BLaER1 treated with 17β-estradiol and CSF1 and Interleukin-3, amounts not matched to agents 10 nM and 100 nM (cell line): ENCODE measurements around the gene SLAMF8.

Experiments
- H3K27ac ChIP-seq, 11 experiments: shearing (Covaris generic); formaldehyde crosslinking; 2 replicates each; pipeline ENCODE4 v1.8.1; 2022
- H3K27me3 ChIP-seq, 11 experiments: shearing (Covaris generic); formaldehyde crosslinking; 2 replicates each; pipeline ENCODE4 v1.8.1; 2022
- H3K36me3 ChIP-seq, 11 experiments: shearing (Covaris generic); formaldehyde crosslinking; 2 replicates each; pipeline ENCODE4 v1.8.1; 2022
- H3K4me1 ChIP-seq, 10 experiments: shearing (Covaris generic); formaldehyde crosslinking; 2 replicates each; pipeline ENCODE4 v1.8.1; 2022
- H3K4me2 ChIP-seq, 11 experiments: shearing (Covaris generic); formaldehyde crosslinking; 2 replicates each; pipeline ENCODE4 v1.8.1; 2022
- H3K4me3 ChIP-seq, 10 experiments: shearing (Covaris generic); formaldehyde crosslinking; 2 replicates each; pipeline ENCODE4 v1.8.1; 2022
- H3K9ac ChIP-seq, 11 experiments: shearing (Covaris generic); formaldehyde crosslinking; 2 replicates each; pipeline ENCODE4 v1.8.1; 2022
- H3K9me3 ChIP-seq, 11 experiments: shearing (Covaris generic); formaldehyde crosslinking; replicated peaks in 1 of 11; 2 replicates each; pipeline ENCODE4 v1.8.1; 2022
- H4K20me1 ChIP-seq, 11 experiments: shearing (Covaris generic); formaldehyde crosslinking; 2 replicates each; pipeline ENCODE4 v1.8.1; 2022
- Cebpa-rat ChIP-seq, 11 experiments: shearing (Covaris generic); IDR thresholded peaks; 2 replicates each; pipeline ENCODE4 v1.8.1; 2022

The SLAMF8 gene

GRCh38 chr1:159856576-159856975, 29.9 kb downstream of the SLAMF8 start:
- no peak for TF ChIP-seq Cebpa-rat (IDR thresholded peaks at IDR 0.05)
- Histone ChIP-seq H3K4me2 (no peak overlapping the region), H3K36me3 (no peaks in the 10 kb centered on the region), H3K4me3 (no peak overlapping the region), H3K9ac (no peak overlapping the region), H3K4me1 (peaks cover 0 to 10% (median 0%) of the 10 kb centered on the region in 10 experiments; a peak in 3 of 20 replicates), H3K9me3 (no peaks in the 10 kb centered on the region), H3K27me3 (peaks cover 19 to 44% (median 41%) of the 10 kb centered on the region in 11 experiments; a peak in 21 of 22 replicates), H3K27ac (no peak overlapping the region), H4K20me1 (no peaks in the 10 kb centered on the region)

GRCh38 chr1:159857889-159858288, 31.2 kb downstream of the SLAMF8 start:
- Histone ChIP-seq H3K27me3 (peaks cover 19 to 38% (median 34%) of the 10 kb centered on the region in 11 experiments; a peak in 21 of 22 replicates), H3K4me2 (no peak overlapping the region), H3K9ac (no peak overlapping the region), H3K9me3 (no peaks in the 10 kb centered on the region), H3K4me3 (no peak overlapping the region), H3K4me1 (peaks cover 0 to 5% (median 0%) of the 10 kb centered on the region in 10 experiments; a peak in 1 of 20 replicates), H4K20me1 (no peaks in the 10 kb centered on the region), H3K36me3 (no peaks in the 10 kb centered on the region), H3K27ac (no peak overlapping the region)
- TF ChIP-seq Cebpa-rat (IDR thresholded peaks at IDR 0.05): no peak

DNA sequence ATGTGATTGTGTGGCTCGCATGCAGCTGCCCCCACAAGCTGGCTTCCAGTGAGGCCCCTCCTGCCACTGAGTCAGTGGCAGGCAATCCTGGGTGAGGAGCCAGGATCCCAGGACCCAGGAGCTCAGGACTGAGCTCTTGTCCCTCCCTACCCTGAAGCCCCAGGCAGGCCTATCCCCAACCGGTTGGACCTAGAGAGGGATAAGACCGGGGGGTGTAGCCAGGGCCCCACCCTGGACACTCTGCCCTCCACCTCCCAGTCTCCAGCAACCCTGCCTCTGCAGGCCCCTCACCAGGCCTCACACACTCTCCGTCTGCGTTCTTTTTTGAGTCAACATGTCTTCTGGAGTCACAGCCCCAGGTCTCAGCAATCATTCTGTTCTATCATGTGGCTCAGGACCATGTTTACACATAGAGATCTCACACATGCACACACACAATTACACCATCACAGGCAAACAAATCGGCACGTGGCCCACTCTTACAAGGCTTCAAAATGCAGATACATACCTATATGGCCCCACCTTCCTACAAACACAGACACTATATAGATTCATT, 33.2 kb downstream of the SLAMF8 start:
- Histone ChIP-seq H3K4me2 (no peak overlapping the region), H3K36me3 (no peaks in the 10 kb centered on the region), H3K27ac (no peak overlapping the region), H3K4me1 (peaks cover 0 to 4% (median 0%) of the 10 kb centered on the region in 10 experiments; a peak in 1 of 20 replicates), H3K4me3 (no peak overlapping the region), H4K20me1 (no peaks in the 10 kb centered on the region), H3K27me3 (peaks cover 10 to 18% (median 15%) of the 10 kb centered on the region in 11 experiments; a peak in 21 of 22 replicates), H3K9me3 (no peaks in the 10 kb centered on the region), H3K9ac (no peak overlapping the region)
- no peak for TF ChIP-seq Cebpa-rat (IDR thresholded peaks at IDR 0.05)

GRCh38 chr1:159860456-159860855, 33.8 kb downstream of the SLAMF8 start:
- H4K20me1 ChIP-seq: no peaks in the 10 kb centered on the region
- no peak overlapping the region for H3K4me3 ChIP-seq
- no peaks in the 10 kb centered on the region for H3K9me3 ChIP-seq
- peaks cover 0 to 3% (median 0%) of the 10 kb centered on the region in 10 experiments; a peak in 1 of 20 replicates for H3K4me1 ChIP-seq
- no peak overlapping the region for H3K9ac ChIP-seq
- no peak overlapping the region for H3K4me2 ChIP-seq
- no peaks in the 10 kb centered on the region for H3K36me3 ChIP-seq
- H3K27me3 ChIP-seq: peaks cover 4 to 12% (median 9%) of the 10 kb centered on the region in 11 experiments; a peak in 20 of 22 replicates
- H3K27ac ChIP-seq: no peak overlapping the region
- no peak for TF ChIP-seq Cebpa-rat (IDR thresholded peaks at IDR 0.05)

DNA sequence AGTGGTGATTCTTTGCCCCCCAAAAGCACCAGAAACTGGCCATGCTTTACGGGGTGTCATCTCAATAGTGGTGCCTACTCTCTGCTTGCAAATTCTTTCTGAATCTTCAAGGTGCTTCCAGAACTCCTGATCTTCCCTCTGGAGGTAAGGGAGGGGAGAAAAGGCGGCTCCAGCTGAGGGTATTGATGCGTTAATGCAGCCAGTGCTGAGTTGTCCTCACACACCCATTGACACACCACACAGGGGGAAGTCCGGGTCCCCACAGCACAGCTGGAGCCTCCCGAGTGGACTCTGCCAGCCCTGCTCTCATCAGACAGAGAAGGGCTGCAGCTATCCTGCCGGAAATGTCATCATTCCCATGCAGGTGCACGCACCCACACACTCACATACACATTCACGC, 34.5 kb downstream of the SLAMF8 start:
- TF ChIP-seq Cebpa-rat (IDR thresholded peaks at IDR 0.05): no peak
- Histone ChIP-seq H4K20me1 (no peaks in the 10 kb centered on the region), H3K4me1 (peaks cover 0 to 3% (median 0%) of the 10 kb centered on the region in 10 experiments; a peak in 1 of 20 replicates), H3K27ac (no peak overlapping the region), H3K9ac (no peak overlapping the region), H3K4me2 (no peak overlapping the region), H3K9me3 (no peaks in the 10 kb centered on the region), H3K4me3 (no peak overlapping the region), H3K36me3 (no peaks in the 10 kb centered on the region), H3K27me3 (peaks cover 0 to 4% (median 1%) of the 10 kb centered on the region in 11 experiments; a peak in 9 of 22 replicates)

DNA sequence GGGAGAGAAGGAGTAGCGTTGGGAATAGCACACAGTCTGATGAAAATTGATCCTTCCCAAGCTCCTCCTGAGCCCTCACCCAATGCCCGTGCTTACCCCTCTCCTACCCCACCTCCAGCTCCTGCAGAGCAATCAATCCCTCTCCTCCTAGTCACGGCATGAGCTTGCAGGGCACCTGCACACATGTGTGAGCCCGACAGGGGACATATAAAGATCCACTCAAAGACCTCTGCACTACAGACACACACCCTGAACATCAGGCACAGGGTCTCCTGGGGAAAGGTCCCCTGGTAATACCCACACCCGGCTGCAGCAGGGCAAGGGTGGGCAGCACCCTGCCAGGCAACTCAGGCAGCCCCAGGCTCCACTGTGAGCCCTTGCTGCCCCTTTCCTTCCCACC, 35.4 kb downstream of the SLAMF8 start:
- peaks cover 0 to 3% (median 0%) of the 10 kb centered on the region in 10 experiments; a peak in 1 of 20 replicates for H3K4me1 ChIP-seq
- no peaks in the 10 kb centered on the region for H3K36me3 ChIP-seq
- TF ChIP-seq Cebpa-rat (IDR thresholded peaks at IDR 0.05): no peak
- H3K4me2 ChIP-seq: no peak overlapping the region
- H3K9me3 ChIP-seq: no peaks in the 10 kb centered on the region
- no peak overlapping the region for H3K9ac ChIP-seq
- no peaks in the 10 kb centered on the region for H4K20me1 ChIP-seq
- H3K27ac ChIP-seq: no peak overlapping the region
- H3K4me3 ChIP-seq: no peak overlapping the region
- no peaks in the 10 kb centered on the region for H3K27me3 ChIP-seq

DNA sequence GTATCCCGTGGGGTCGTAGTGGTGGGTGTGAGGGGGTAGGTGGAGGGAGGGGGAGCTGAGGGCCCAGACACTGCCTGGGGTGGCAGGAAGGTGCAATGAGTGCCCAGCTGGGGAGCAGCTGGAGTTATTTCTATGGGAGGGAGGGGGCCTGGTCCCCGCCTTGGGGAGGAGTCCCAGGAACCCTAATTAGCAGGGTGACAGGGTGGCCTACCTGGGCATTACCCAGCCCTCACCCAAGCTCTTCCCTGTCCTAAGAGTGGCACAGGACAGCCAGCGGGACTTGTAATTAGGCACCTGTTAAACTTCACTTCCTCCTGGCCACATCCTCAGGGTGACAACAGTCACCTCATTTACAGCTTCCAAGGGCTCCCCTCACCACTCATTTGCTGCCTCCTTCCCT, 35.9 kb downstream of the SLAMF8 start, which contains the start of gene VSIG8:
VSIG8 (minus strand) TSS at position 101 of the 400 bp plus-strand sequence. CDS start 136 bp downstream, outside the sequence.
- Histone ChIP-seq H3K4me2 (no peak within 1 kb of the TSS), H3K9ac (no peak within 1 kb of the TSS), H3K4me1 (peaks cover 0 to 3% (median 0%) of the 10 kb centered on the region in 10 experiments; a peak in 1 of 20 replicates), H4K20me1 (no peaks in the 10 kb centered on the region), H3K9me3 (no peaks in the 10 kb centered on the region), H3K27ac (no peak within 1 kb of the TSS), H3K27me3 (no peaks in the 10 kb centered on the region), H3K4me3 (no peak within 1 kb of the TSS), H3K36me3 (no peaks in the 10 kb centered on the region)
- no peak for TF ChIP-seq Cebpa-rat (IDR thresholded peaks at IDR 0.05)

DNA sequence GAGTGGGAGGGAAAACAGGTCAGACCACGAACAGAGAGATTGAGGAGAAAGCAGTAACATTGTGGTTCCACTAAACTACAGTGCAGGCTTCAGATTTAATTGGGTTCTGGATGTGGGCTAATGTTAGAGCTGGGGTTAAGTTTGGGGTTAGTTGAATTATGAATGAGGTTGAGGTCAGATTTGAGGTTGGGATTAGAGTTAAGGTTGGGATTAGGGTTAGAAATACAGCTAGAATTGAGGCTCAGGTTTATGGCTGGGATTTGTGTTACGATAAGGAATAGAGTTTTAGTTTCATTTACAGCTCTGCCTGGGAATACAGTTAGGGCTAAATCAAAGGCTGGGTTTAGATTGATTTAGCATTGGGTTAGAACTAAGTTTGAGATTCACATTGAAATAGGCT, 37.6 kb downstream of the SLAMF8 start:
- no peak overlapping the region for H3K9ac ChIP-seq
- H4K20me1 ChIP-seq: no peaks in the 10 kb centered on the region
- no peaks in the 10 kb centered on the region for H3K27me3 ChIP-seq
- TF ChIP-seq Cebpa-rat (IDR thresholded peaks at IDR 0.05): no peak
- H3K36me3 ChIP-seq: no peaks in the 10 kb centered on the region
- no peak overlapping the region for H3K4me2 ChIP-seq
- H3K4me3 ChIP-seq: no peak overlapping the region
- H3K27ac ChIP-seq: no peak overlapping the region
- H3K9me3 ChIP-seq: no peaks in the 10 kb centered on the region
- H3K4me1 ChIP-seq: peaks cover 0 to 8% (median 4%) of the 10 kb centered on the region in 10 experiments; a peak in 10 of 20 replicates

GRCh38 chr1:159866066-159866465, 39.4 kb downstream of the SLAMF8 start:
- H4K20me1 ChIP-seq: no peaks in the 10 kb centered on the region
- no peak overlapping the region for H3K4me3 ChIP-seq
- H3K27me3 ChIP-seq: no peaks in the 10 kb centered on the region
- no peaks in the 10 kb centered on the region for H3K36me3 ChIP-seq
- H3K27ac ChIP-seq: no peak overlapping the region
- H3K9ac ChIP-seq: no peak overlapping the region
- no peak overlapping the region for H3K4me2 ChIP-seq
- no peaks in the 10 kb centered on the region for H3K9me3 ChIP-seq
- no peak for TF ChIP-seq Cebpa-rat (IDR thresholded peaks at IDR 0.05)
- peaks cover 0 to 17% (median 5%) of the 10 kb centered on the region in 10 experiments; a peak in 10 of 20 replicates for H3K4me1 ChIP-seq
